Peyer's patch (tissue), 4 donors: Measurements from ENCODE around the gene SYNE3. TPM values are rescaled to one million over a fixed set of nuclear protein-coding genes. Genes with fewer than 3 reads are reported as not detected.

Source experiments
- DNase-seq, 3 donors: peaks; one replicate each; pipeline ENCODE4 v3.0.0-alpha.2; 2017 to 2019
- H3K27ac ChIP-seq, 4 donors: fragments of 200-600 bp; sonication (generic); one replicate each; pipeline ENCODE4 v1.5.1; 2016 to 2019
- H3K27me3 ChIP-seq, 2 donors: fragments of 200-600 bp; sonication (generic); one replicate each; pipeline ENCODE4 v1.5.1; 2019
- H3K36me3 ChIP-seq, 3 donors: fragments of 200-600 bp; sonication (generic); one replicate each; pipeline ENCODE4 v1.5.1; 2016 to 2019
- H3K4me1 ChIP-seq, 4 donors: fragments of 200-600 bp; sonication (generic); one replicate each; pipeline ENCODE4 v1.5.1; 2016 to 2019
- H3K4me3 ChIP-seq, 4 donors: fragments of 200-600 bp; sonication (generic); 1 replicate in 3 of 4; 2 replicates in 1 of 4; pipeline ENCODE4 v1.5.1; 2016 to 2019; ENCODE audit warnings: mild to moderate bottlenecking in 1 of 4
- H3K9me3 ChIP-seq, 4 donors: fragments of 200-600 bp; sonication (generic); one replicate each; pipeline ENCODE4 v1.5.1; 2016 to 2019; ENCODE audit warnings: mild to moderate bottlenecking in 1 of 4
- CTCF ChIP-seq, 6 experiments: fragments of 450-650 bp in 4 of 6; fragments of 200-600 bp in 2 of 6; sonication (generic) in 1 of 6; IDR thresholded peaks; one replicate each; pipeline ENCODE4 v1.5.1; 2017 to 2019; ENCODE audit warnings: antibody characterized with exemption in 6 of 6, mild to moderate bottlenecking in 3 of 6, moderate library complexity in 1 of 6
- POLR2A ChIP-seq, 2 donors: fragments of 450-650 bp; IDR thresholded peaks; one replicate each; pipeline ENCODE4 v1.5.1; 2017; ENCODE audit warnings: antibody characterized with exemption in 2 of 2, mild to moderate bottlenecking in 2 of 2, moderate library complexity in 2 of 2
- total RNA-seq, 4 donors: library from RNA; depleted of rRNA; stranded (reverse); fragments of >200 nt; gene quantifications; one replicate each; pipeline ENCODE4 v1.1.0, GENCODE V29; 2016

SYNE3 gene
- total RNA-seq, 4 donors from 2014 or later, result 7.2 to 35.5 (median 13.1) TPM

DNA sequence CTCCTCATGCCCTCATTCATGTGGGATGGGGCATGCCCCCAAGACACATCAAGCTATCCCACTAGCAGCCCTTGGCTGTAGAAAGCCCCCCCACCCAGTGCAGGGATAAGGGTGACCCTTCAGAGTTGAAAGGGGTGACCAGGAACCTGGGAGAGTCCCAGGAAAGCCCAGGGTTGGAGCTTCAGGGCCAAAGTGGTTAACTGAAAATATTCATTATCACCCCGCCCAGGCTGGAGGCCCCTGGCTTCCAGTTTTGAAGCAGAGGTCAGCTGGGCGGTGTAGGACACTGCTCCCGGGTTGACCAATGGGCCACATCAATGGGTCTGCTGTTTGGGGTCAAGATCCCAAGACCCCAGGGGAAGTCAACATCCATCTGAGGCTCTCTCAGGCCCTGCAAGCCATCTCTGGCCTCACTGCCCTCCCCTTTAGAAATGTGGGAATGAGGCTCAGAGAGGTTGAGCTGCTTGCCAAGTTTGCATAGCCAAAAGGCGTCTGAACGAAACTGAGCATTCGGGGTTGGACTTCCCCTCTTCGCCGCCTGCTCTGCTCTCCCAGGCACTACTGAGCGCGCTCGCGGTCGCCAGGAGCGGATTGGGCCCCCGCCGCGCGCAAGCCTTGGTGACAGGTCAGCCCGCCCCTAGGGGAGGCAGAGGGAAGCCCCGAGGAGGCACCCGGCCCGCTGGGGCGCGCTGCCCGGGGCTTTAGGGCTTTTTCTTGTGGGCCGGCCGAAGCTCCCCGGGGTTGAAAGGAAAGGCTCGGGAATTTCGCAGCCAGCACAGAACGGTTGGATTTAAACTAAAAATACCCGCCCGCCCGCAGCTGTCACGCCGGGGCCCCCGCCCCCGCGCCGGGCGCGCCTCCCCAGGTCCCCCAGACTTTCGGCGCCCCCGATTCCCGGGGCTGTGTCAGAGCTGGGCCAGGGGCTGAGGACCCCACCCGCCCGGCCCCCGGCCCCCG, 576 bp downstream of the SYNE3 start:
- Histone ChIP-seq H3K4me1 (peaks cover 14 to 57% (median 34%) of the 10 kb centered on the region in 4 donors), H3K36me3 (no peaks in the 10 kb centered on the region), H3K27ac (peak overlapping the region; percentile 83 to 93 (median 84)), H3K9me3 (no peaks in the 10 kb centered on the region), H3K27me3 (no peaks in the 10 kb centered on the region), H3K4me3 (peak overlapping the region; percentile 78 to 86 (median 80))
- TF ChIP-seq CTCF (IDR thresholded peaks at IDR 0.05) (peak; percentile 43 to 60 (median 48)), POLR2A (IDR thresholded peaks at IDR 0.05) (no peak)
- peak; percentile 71 to 91 (median 90) for DNase-seq

- H3K27me3 ChIP-seq, result no peaks in the 10 kb centered on the region
- H3K4me1 ChIP-seq, result peaks cover 14 to 53% (median 34%) of the 10 kb centered on the region in 4 donors
- H3K4me3 ChIP-seq, result peak overlapping the region; percentile 78 to 86 (median 80)
- TF ChIP-seq POLR2A (IDR thresholded peaks at IDR 0.05), result no peak
- no peak for TF ChIP-seq CTCF (IDR thresholded peaks at IDR 0.05)
- H3K36me3 ChIP-seq, result no peaks in the 10 kb centered on the region
- H3K27ac ChIP-seq, result peak overlapping the region; percentile 83 to 93 (median 84)
- H3K9me3 ChIP-seq, result no peaks in the 10 kb centered on the region
- DNase-seq, result peak in 2 of 3 donors; percentile 46 to 58
These were observed 1.4 kb downstream of the SYNE3 start for GRCh38 chr14:95515080-95515489.

DNA sequence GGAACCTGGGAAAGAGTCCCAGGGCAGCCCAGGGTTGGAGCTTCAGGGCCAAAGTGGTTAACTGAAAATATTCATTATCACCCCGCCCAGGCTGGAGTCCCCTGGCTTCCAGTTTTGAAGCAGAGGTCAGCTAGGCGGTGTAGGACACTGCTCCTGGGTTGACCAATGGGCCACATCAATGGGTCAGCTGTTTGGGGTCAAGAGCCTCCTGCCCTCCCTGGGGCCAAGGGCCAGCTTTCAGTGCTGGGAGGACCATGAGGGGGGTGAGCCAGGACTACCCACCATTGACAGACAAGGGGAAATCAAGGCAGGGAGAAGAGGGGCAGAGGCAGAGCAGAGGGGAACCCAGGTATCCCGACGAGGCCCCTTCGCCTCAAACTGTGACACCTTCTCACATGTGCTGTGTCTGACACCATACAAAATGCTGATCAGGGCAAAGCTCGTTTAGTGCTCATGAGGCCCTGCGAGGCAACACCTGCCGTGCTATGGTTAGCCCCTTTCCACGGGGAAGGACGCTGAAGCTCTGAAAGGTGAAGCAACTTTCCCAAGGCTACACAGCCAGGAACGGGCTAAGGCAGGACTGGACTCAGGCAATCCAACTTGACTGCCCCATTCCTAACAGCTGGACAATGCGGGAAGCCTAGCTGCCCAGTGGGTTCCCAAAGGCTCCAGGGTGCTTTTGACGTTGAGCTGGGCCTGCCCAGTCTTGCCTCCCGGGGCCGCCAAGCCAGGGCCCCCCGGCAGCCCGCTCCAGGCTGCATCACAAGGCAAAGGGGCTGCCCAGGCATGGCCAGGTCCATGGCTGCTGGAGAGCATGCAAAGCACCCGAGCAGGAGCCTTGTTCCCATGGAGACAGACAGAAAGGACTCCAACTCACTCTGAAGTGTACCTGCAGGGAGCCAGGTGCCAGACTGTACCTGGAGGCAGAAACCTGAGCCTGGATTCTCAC, 2.0 kb downstream of the SYNE3 start:
- Histone ChIP-seq H3K9me3 (no peaks in the 10 kb centered on the region), H3K4me1 (peaks cover 14 to 46% (median 31%) of the 10 kb centered on the region in 4 donors), H3K27me3 (no peaks in the 10 kb centered on the region), H3K36me3 (no peaks in the 10 kb centered on the region), H3K27ac (peak overlapping the region in 1 of 4 donors; percentile 93), H3K4me3 (peak overlapping the region in 3 of 4 donors; percentile 78 to 86 (median 80))
- TF ChIP-seq POLR2A (IDR thresholded peaks at IDR 0.05) (no peak), CTCF (IDR thresholded peaks at IDR 0.05) (no peak)
- DNase-seq, result peak in 1 of 3 donors; percentile 42

- H3K9me3 ChIP-seq, result no peaks in the 10 kb centered on the region
- no peaks in the 10 kb centered on the region for H3K36me3 ChIP-seq
- no peak for TF ChIP-seq CTCF (IDR thresholded peaks at IDR 0.05)
- no peak for TF ChIP-seq POLR2A (IDR thresholded peaks at IDR 0.05)
- H3K4me1 ChIP-seq, result peaks cover 11 to 35% (median 25%) of the 10 kb centered on the region in 4 donors
- no peaks in the 10 kb centered on the region for H3K27me3 ChIP-seq
- H3K27ac ChIP-seq, result no peak overlapping the region
- peak in 1 of 3 donors; percentile 18 for DNase-seq
- H3K4me3 ChIP-seq, result no peak overlapping the region
These were observed 3.2 kb downstream of the SYNE3 start for GRCh38 chr14:95513291-95513690.

DNA sequence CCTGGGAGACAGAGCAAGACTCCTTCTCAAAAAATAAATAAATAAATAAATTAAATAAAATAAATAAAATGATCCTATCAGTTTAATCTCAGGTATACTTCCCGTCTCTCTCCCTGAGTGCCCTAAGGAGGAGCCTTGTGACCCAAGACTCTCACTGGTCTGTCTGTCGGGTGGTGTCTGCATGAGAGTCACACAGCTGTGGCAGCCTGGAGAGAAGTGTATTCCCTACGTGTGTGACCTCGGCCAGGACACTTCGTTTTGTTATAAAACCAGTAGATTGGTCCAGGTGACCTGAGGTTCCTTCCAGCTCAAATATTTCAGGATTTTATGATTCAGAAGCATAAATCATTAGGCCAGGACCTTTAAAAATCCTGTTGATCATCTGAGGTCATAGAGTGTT, 4.8 kb downstream of the SYNE3 start:
- H3K27me3 ChIP-seq, result no peaks in the 10 kb centered on the region
- no peak overlapping the region for H3K4me3 ChIP-seq
- H3K9me3 ChIP-seq, result no peaks in the 10 kb centered on the region
- H3K27ac ChIP-seq, result no peak overlapping the region
- no peak for TF ChIP-seq POLR2A (IDR thresholded peaks at IDR 0.05)
- no peak for TF ChIP-seq CTCF (IDR thresholded peaks at IDR 0.05)
- DNase-seq, result peak in 1 of 3 donors; percentile 36
- no peaks in the 10 kb centered on the region for H3K36me3 ChIP-seq
- H3K4me1 ChIP-seq, result peaks cover 0 to 31% (median 20%) of the 10 kb centered on the region in 4 donors
